Left lobe of liver (tissue), 2 donors: ENCODE results near the gene PRKAR1B. TPM values are rescaled to one million over a fixed set of nuclear protein-coding genes. Genes with fewer than 3 reads are reported as not detected.

Experiments used
- ATAC-seq: fragments of 200-7000 bp; cut with Tn5 transposase; one replicate; pipeline ENCODE4 v1.9.1; 2020; ENCODE audit warnings: mild to moderate bottlenecking, moderate library complexity
- DNase-seq: peaks from one replicate; pipeline ENCODE4 v3.0.0-alpha.2; 2020; ENCODE audit warnings: low spot score
- total RNA-seq: library from RNA; stranded (reverse); gene quantifications from one replicate; pipeline ENCODE4 v1.2.1, GENCODE V29; 2021
- donor health status: DM: no; HTN: no; CAD: no; lungs with moderate emphysema.
- donor health status: DM: no; HTN: yes; CAD: no.

PRKAR1B gene
- total RNA-seq, 1 donor from 2014 or later = 7.0 TPM

- DNase-seq = peak; percentile 31
- peak; percentile 34 for ATAC-seq
These were observed 28.3 kb downstream of the PRKAR1B start for GRCh38 chr7:698515-699475.

DNA sequence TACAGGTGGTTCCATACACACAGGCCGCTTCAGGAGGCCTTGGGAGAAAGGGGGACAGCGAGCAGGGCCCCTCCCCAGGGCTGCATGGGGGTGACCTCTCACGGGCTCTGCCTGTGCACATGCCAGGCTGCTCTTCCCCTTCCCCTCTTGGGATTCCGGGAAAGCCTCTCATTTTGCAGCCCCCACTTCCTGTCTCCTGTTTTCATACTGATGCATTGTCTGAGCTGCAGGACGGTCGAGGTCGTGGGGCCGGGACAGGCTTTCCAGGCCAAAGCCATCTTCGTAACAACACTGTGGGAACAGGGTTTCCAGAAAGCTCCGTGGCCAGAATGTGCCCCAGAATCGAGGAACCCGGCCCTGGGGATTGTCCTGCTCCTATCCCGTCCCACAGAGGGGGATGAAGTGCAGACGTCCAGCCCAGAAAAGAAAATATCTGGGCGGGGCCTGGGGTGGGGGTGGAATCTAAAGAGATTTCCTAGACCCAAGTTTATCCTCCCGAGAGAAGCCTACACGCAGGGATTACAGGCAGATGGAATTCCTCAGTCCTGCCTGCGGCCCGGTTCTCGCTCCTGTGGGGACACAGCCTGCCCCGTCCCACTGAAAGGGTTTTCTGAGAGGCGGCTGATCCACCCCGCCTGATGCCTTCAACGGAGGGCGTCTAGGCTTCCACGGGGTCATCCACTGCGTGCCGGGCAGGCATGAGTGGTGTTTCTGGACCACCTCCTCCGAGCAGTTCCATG lies 30.1 kb downstream of the PRKAR1B start:
- ATAC-seq = peak; percentile 26
- no peak for DNase-seq

- no peak for ATAC-seq
- no peak for DNase-seq
These were observed 30.7 kb downstream of the PRKAR1B start for GRCh38 chr7:696426-696811.

- ATAC-seq = no peak
- no peak for DNase-seq
These were observed 33.8 kb downstream of the PRKAR1B start for GRCh38 chr7:693280-693679.

DNA sequence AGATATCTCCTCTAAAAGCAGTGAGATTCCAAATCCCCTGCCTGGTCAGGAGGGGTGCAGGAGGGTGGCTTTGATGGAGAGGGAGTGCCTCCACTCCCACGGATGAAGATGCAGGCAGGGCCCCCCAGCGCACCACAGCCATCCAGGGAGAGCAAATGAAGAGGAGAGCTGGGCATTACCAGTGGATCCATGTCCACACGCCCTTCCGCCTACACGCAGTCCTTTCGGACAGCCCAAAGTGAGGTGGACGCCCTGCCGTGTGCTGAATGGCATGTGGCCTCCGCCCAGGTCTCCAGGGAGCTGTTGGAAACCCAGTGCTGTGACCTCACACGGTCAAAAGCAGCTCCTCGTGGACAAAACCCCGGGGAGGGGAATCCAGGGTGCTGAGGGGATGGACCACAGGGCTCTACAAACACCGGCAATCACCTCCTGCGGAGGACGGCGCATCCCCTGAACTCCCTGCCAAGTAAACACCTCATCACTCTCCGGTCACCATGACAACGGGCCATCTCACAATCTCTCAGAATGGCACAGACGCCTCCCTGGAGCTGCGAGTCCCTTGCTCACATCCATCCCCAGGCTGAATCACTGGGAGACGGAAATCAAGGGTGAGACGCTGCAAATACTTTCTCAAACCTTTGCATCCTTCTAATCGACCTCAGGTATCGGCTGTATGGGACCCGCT lies 35.6 kb downstream of the PRKAR1B start:
- no peak for ATAC-seq
- DNase-seq = no peak

GRCh38 chr7:690478-691360 lies 36.4 kb downstream of the PRKAR1B start:
- DNase-seq (no peak), ATAC-seq (no peak)

- ATAC-seq (no peak), DNase-seq (no peak)
These were observed 41.5 kb downstream of the PRKAR1B start for GRCh38 chr7:685540-685939.

DNA sequence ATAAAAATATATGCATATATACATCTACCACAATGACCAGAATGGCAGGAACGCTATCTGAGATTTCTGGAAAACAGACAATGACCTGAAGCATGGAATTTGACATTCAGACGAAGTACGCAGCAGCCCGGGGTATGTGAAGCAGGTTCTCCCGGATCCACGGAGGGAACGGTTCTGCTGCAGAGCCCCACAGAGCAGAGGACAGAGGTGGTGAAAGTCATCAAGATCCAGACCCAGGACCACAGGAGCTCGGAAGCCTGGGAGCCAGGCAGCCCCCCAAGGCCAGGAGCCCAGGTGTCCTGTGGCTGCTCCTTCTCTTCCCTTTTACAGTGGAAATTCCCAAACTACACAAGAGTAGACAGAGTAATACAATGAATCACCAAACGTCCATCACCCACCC lies 42.7 kb downstream of the PRKAR1B start:
- ATAC-seq (no peak), DNase-seq (no peak)

- ATAC-seq = no peak
- no peak for DNase-seq
These were observed 43.4 kb downstream of the PRKAR1B start for GRCh38 chr7:683526-684205.

- DNase-seq (no peak), ATAC-seq (no peak)
These were observed 44.3 kb downstream of the PRKAR1B start for GRCh38 chr7:682810-683209.

- DNase-seq = no peak
- no peak for ATAC-seq
These were observed 45.4 kb downstream of the PRKAR1B start for GRCh38 chr7:681551-682307.

DNA sequence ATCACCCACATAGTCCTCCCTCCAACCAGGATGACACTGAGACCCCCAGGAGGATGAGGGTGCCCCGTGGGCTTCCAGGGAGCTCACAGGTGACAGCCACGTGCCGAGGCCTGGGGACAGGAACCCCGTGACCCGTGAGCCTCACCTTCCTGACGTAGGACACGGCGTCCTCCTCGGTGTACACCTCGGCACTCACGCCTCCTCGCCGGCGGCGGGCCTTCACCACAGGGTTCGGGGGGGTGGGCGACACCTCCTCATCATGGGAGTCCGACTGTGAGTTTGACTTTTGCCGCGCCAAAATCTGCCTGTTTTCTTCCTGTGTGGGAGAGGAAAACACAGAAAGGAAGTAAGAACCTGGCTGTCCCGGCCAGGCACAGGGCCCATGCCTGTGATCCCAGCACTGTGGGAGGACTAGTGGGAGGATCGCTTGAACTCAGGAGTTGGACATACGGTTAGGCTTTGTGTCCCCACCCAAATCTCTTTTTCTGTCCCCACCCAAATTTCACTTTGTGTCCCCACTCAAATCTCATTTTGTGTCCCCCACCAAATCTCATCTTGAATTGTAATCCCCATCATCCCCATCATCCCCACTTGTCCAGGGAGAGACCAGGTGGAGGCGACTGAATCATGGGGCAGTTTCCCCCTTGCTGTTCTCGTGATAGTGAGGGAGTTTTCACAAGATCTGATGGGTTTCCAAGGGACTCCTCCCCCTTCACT lies 46.5 kb downstream of the PRKAR1B start:
- DNase-seq (no peak), ATAC-seq (no peak)

DNA sequence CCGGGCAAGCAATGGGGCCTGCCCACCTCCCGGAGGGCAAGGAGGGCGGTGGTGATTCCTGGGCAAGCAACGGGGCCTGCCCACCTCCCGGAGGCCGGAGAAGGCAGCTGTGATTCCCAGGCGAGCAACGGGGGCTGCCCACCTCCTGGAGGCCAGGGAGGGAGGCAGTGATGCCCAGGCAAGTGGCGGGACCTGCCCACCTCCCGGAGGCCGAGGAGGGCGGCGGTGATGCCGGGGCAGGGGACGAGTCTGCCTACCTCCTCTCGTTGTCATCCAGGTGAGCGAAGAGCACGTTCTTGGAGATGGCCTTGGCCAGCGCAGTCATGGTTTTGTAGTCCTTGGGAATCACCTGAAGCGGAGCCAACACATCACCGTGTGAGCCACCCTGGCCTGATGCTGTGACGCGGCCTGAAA lies 50.1 kb downstream of the PRKAR1B start:
- ATAC-seq = no peak
- no peak for DNase-seq

GRCh38 chr7:676246-676971 lies 50.7 kb downstream of the PRKAR1B start:
- ATAC-seq = no peak
- no peak for DNase-seq

- no peak for ATAC-seq
- DNase-seq = no peak
These were observed 52.3 kb downstream of the PRKAR1B start for GRCh38 chr7:674454-675410.

GRCh38 chr7:673681-674453 lies 53.2 kb downstream of the PRKAR1B start:
- no peak for ATAC-seq
- DNase-seq = no peak
